A549 (cell line): ENCODE results near the gene GRID1.

Experiments used
- CHD2 ChIP-seq: fragments of 150-350 bp; IDR thresholded peaks from 2 replicates; pipeline ENCODE4 v1.6.1; 2014; ENCODE audit warnings: low read length; ENCODE audit not compliant: partially characterized antibody
- ELK1 ChIP-seq: fragments of 150-350 bp; IDR thresholded peaks from 2 replicates; pipeline ENCODE4 v1.6.1; 2014; ENCODE audit warnings: low read depth, mild to moderate bottlenecking, low read length
- EP300 ChIP-seq, 2 experiments: fragments of >200 bp; sonication (Bioruptor Twin); formaldehyde crosslinking; IDR thresholded peaks; 2 replicates in 1 of 2; 3 replicates in 1 of 2; pipeline ENCODE4 v1.6.1; 2016 to 2017
- FOSL2 ChIP-seq, 2 experiments: fragments of 450-650 bp in 1 of 2; fragments of >200 bp in 1 of 2; sonication (Bioruptor Twin) in 1 of 2; formaldehyde crosslinking; IDR thresholded peaks; 2 replicates each; pipeline versions ENCODE4 v1.5.0 to v1.6.1; 2016 to 2020; ENCODE audit warnings: mild to moderate bottlenecking in 1 of 2, moderate library complexity in 1 of 2
- HDAC2 ChIP-seq: fragments of 200-600 bp; sonication (generic); IDR thresholded peaks from 2 replicates; pipeline ENCODE4 v1.6.1; 2016
- HEYL ChIP-seq: fragments of 250-450 bp; sonication (Bioruptor Pico); IDR thresholded peaks from 2 replicates; pipeline ENCODE4 v1.8.0; 2021; ENCODE audit warnings: mild to moderate bottlenecking, moderate library complexity
- JUN ChIP-seq, 2 experiments: fragments of >200 bp; sonication (Bioruptor Twin); formaldehyde crosslinking; IDR thresholded peaks; 2 replicates in 1 of 2; 3 replicates in 1 of 2; pipeline ENCODE4 v1.6.1; 2016 to 2017
- PBX3 ChIP-seq: IDR thresholded peaks from 2 replicates; pipeline ENCODE4 v1.6.1; 2012
- RAD21 ChIP-seq, 2 experiments: fragments of >200 bp in 1 of 2; sonication (Bioruptor Twin) in 1 of 2; formaldehyde crosslinking in 1 of 2; IDR thresholded peaks in 1 of 2; conservative IDR thresholded peaks in 1 of 2; 2 replicates in 1 of 2; 3 replicates in 1 of 2; pipeline ENCODE4 v1.6.1; 2012 to 2018; ENCODE audit warnings: inconsistent platforms in 1 of 2
- SREBF2 ChIP-seq: fragments of 450-650 bp; IDR thresholded peaks from 2 replicates; pipeline ENCODE4 v1.6.1; 2014; ENCODE audit warnings: mild to moderate bottlenecking, moderate library complexity
- TP53 ChIP-seq: fragments of 250-450 bp; sonication (Bioruptor Pico); IDR thresholded peaks from 2 replicates; pipeline ENCODE4 v1.5.0; 2021; ENCODE audit warnings: mild to moderate bottlenecking, moderate library complexity
- TF ChIP-seq, protein P1 (sequence below): fragments of >200 bp; sonication (Bioruptor Twin); formaldehyde crosslinking; IDR thresholded peaks from 3 replicates; pipeline ENCODE4 v1.5.1; 2016
- TF ChIP-seq, protein P2 (sequence below): fragments of 450-650 bp; IDR thresholded peaks from 2 replicates; pipeline ENCODE4 v1.6.1; 2014; ENCODE audit warnings: antibody characterized with exemption
- TF ChIP-seq, protein P3 (sequence below): IDR thresholded peaks from 2 replicates; pipeline ENCODE4 v1.6.1; 2012; ENCODE audit warnings: low read depth, borderline replicate concordance

GRCh38 chr10:86387178-86387794 lies 20.7 kb upstream of the GRID1 start:
- no peak for TF ChIP-seq HDAC2
- TF ChIP-seq TP53 (CRISPR knock-in tag), result no peak
- TF ChIP-seq, protein P1, sequence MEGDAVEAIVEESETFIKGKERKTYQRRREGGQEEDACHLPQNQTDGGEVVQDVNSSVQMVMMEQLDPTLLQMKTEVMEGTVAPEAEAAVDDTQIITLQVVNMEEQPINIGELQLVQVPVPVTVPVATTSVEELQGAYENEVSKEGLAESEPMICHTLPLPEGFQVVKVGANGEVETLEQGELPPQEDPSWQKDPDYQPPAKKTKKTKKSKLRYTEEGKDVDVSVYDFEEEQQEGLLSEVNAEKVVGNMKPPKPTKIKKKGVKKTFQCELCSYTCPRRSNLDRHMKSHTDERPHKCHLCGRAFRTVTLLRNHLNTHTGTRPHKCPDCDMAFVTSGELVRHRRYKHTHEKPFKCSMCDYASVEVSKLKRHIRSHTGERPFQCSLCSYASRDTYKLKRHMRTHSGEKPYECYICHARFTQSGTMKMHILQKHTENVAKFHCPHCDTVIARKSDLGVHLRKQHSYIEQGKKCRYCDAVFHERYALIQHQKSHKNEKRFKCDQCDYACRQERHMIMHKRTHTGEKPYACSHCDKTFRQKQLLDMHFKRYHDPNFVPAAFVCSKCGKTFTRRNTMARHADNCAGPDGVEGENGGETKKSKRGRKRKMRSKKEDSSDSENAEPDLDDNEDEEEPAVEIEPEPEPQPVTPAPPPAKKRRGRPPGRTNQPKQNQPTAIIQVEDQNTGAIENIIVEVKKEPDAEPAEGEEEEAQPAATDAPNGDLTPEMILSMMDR, result no peak
- TF ChIP-seq ELK1, result no peak
- TF ChIP-seq, protein P2, sequence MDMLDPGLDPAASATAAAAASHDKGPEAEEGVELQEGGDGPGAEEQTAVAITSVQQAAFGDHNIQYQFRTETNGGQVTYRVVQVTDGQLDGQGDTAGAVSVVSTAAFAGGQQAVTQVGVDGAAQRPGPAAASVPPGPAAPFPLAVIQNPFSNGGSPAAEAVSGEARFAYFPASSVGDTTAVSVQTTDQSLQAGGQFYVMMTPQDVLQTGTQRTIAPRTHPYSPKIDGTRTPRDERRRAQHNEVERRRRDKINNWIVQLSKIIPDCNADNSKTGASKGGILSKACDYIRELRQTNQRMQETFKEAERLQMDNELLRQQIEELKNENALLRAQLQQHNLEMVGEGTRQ, result no peak
- TF ChIP-seq RAD21 (conservative IDR thresholded peaks at IDR 0.05 in 1 of 2, IDR thresholded peaks at IDR 0.05 in 1 of 2), result no peak
- no peak for TF ChIP-seq JUN (IDR thresholded peaks at IDR 0.05)
- TF ChIP-seq HEYL (CRISPR knock-in tag), result no peak
- no peak for TF ChIP-seq EP300 (IDR thresholded peaks at IDR 0.05)
- TF ChIP-seq SREBF2, result no peak
- no peak for TF ChIP-seq FOSL2 (IDR thresholded peaks at IDR 0.05)
- no peak for TF ChIP-seq FOSL2 (CRISPR knock-in tag; IDR thresholded peaks at IDR 0.05)
- TF ChIP-seq, protein P3, sequence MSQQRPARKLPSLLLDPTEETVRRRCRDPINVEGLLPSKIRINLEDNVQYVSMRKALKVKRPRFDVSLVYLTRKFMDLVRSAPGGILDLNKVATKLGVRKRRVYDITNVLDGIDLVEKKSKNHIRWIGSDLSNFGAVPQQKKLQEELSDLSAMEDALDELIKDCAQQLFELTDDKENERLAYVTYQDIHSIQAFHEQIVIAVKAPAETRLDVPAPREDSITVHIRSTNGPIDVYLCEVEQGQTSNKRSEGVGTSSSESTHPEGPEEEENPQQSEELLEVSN, result no peak
- no peak for TF ChIP-seq PBX3
- TF ChIP-seq CHD2, result no peak
